ENCODE results near the gene MAST4. TPM values are rescaled to one million over a fixed set of nuclear protein-coding genes. Genes with fewer than 3 reads are reported as not detected.

The MAST4 gene
- polyA plus RNA-seq, 2 of the 4 experiments (the other 2 are of a cell fraction) = 1.2 to 5.8 TPM

- no peak for ATAC-seq
- FAIRE-seq = no peak
Observed at GRCh38 chr5:66939094-66939493, 342.9 kb downstream of the MAST4 start.

GRCh38 chr5:66945389-66946349, 349.5 kb downstream of the MAST4 start:
- H3K9me3 ChIP-seq = no peaks in the 10 kb centered on the region; the same call in 2 of the 3 replicates
- ChIA-PET CTCF (interaction anchor here (1.1 to 1.5 kb wide), 2 partner anchors 33 to 42 kb away, joined by 3 to 4 read pairs; no protein-coding TSS in a partner anchor), POLR2A (no interaction called here)
- WGBS (ENCODE audit: missing lambda C conversion rate) = 37% methylated on average over 7 of the region's 7 CpGs
- peak overlapping the region; percentile 49 for H3K4me2 ChIP-seq
- ATAC-seq = peak in 1 of 2 experiments; percentile 63; a peak in 3 of 6 replicates
- no peak overlapping the region for H3K27ac ChIP-seq
- H3K4me3 ChIP-seq = no peak overlapping the region
- no peak for DNase-seq (ENCODE audit: low read depth in 1 of 2, low spot score in 1 of 2)
- peak; percentile 68 for FAIRE-seq
- TF ChIP-seq HOXA7 (CRISPR knock-in tag; IDR thresholded peaks at IDR 0.05) (no peak), FOSL2 (IDR thresholded peaks at IDR 0.05) (no peak), FOSL2 (CRISPR knock-in tag; IDR thresholded peaks at IDR 0.05) (peak; percentile 68)
- peaks cover 9% of the 10 kb centered on the region; the same call in 2 of the 3 replicates for H3K4me1 ChIP-seq

More at GRCh38 chr5:66939094-66939493, 342.9 kb downstream of the MAST4 start:
- Histone ChIP-seq H3K9me3 (peaks cover 19% of the 10 kb centered on the region), H3K4me2 (no peak overlapping the region), H3K4me3 (no peak overlapping the region), H3K27ac (no peak overlapping the region), H3K4me1 (no peaks in the 10 kb centered on the region)
- ChIA-PET POLR2A (no interaction called here), CTCF (no interaction called here)
- WGBS (ENCODE audit: missing lambda C conversion rate) = 70% methylated on average over 2 of the region's 2 CpGs
- no peak for DNase-seq (ENCODE audit: low read depth in 1 of 2, low spot score in 1 of 2)
- TF ChIP-seq PHF8 (IDR thresholded peaks at IDR 0.05; ENCODE audit: borderline replicate concordance, low read depth) (no peak), CBX2 (IDR thresholded peaks at IDR 0.05; ENCODE audit: borderline replicate concordance, low read depth) (no peak), SMC3 (IDR thresholded peaks at IDR 0.05) (no peak), ZNF302 (CRISPR knock-in tag; IDR thresholded peaks at IDR 0.05) (no peak), ZC3H11A (IDR thresholded peaks at IDR 0.05) (no peak), BCL3 (IDR thresholded peaks at IDR 0.05) (no peak), RFX5 (IDR thresholded peaks at IDR 0.05) (no peak), JUN (IDR thresholded peaks at IDR 0.05) (no peak)

- H3K4me3 ChIP-seq = no peak overlapping the region
- POLR2A ChIA-PET = no interaction called here
- H3K9me3 ChIP-seq = no peaks in the 10 kb centered on the region
- H3K4me1 ChIP-seq = peaks cover 9% of the 10 kb centered on the region; the same call in 2 of the 3 replicates
- no peak for ATAC-seq
- H3K4me2 ChIP-seq = no peak overlapping the region
- CTCF ChIA-PET = interaction anchor here (0.7 to 1.5 kb wide), 3 partner anchors 8 to 39 kb away, joined by 3 to 4 read pairs (median 3); no protein-coding TSS in a partner anchor
- no peak overlapping the region for H3K27ac ChIP-seq
- TF ChIP-seq EHMT2 (IDR thresholded peaks at IDR 0.05; ENCODE audit: low read depth) (no peak), CHD2 (IDR thresholded peaks at IDR 0.05; ENCODE audit: low read length, partially characterized antibody) (no peak), RAD21 (conservative IDR thresholded peaks at IDR 0.05 in 1 of 2, IDR thresholded peaks at IDR 0.05 in 1 of 2) (no peak), RCOR1 (IDR thresholded peaks at IDR 0.05; ENCODE audit: low read depth, low read length) (no peak), FOSL2 (IDR thresholded peaks at IDR 0.05) (no peak), FOSL2 (CRISPR knock-in tag; IDR thresholded peaks at IDR 0.05) (no peak), MAFK (IDR thresholded peaks at IDR 0.05; ENCODE audit: partially characterized antibody) (no peak), EP300 (IDR thresholded peaks at IDR 0.05) (no peak), ESRRA (IDR thresholded peaks at IDR 0.05; ENCODE audit: borderline replicate concordance, low read length) (no peak), JUNB (IDR thresholded peaks at IDR 0.05) (no peak), POLR2AphosphoS2 (conservative IDR thresholded peaks at IDR 0.05; ENCODE audit: low read length) (no peak), ZFP36 (IDR thresholded peaks at IDR 0.05; ENCODE audit: borderline replicate concordance, partially characterized antibody) (no peak), FOXS1 (CRISPR knock-in tag; IDR thresholded peaks at IDR 0.05) (no peak), BCL3 (IDR thresholded peaks at IDR 0.05) (no peak), CEBPB (IDR thresholded peaks at IDR 0.05) (no peak), PBX3 (IDR thresholded peaks at IDR 0.05) (no peak), KDM5A (IDR thresholded peaks at IDR 0.05) (no peak), CBX2 (IDR thresholded peaks at IDR 0.05; ENCODE audit: borderline replicate concordance, low read depth) (no peak), ZC3H11A (IDR thresholded peaks at IDR 0.05) (no peak), NFE2L2 (conservative IDR thresholded peaks at IDR 0.05; ENCODE audit: low read length) (no peak)
- DNase-seq (ENCODE audit: low read depth in 1 of 2, low spot score in 1 of 2) = no peak
- no peak for FAIRE-seq
- 77% methylated on average over 4 of the region's 4 CpGs for WGBS (ENCODE audit: missing lambda C conversion rate)
Observed at GRCh38 chr5:66947458-66947857, 351.3 kb downstream of the MAST4 start.

Measured in A549 (cell line).